Spleen (tissue), 11 donors: ENCODE results near the gene LGALS12. TPM values are rescaled to one million over a fixed set of nuclear protein-coding genes. Genes with fewer than 3 reads are reported as not detected.

Experiments
- DNase-seq: peaks from one replicate; pipeline ENCODE4 v3.0.0-alpha.2; 2020
- H3K27ac ChIP-seq, 8 donors: fragments of 200-600 bp; sonication (generic) in 7 of 8; 1 replicate in 4 of 8; 2 replicates in 4 of 8; pipeline versions ENCODE4 v1.5.0 to v1.8.0; 2016 to 2021; ENCODE audit warnings: inconsistent platforms in 4 of 8, mild to moderate bottlenecking in 4 of 8, moderate library complexity in 1 of 8
- H3K27me3 ChIP-seq, 7 donors: fragments of 200-600 bp; sonication (generic) in 6 of 7; replicated peaks in 1 of 7; 1 replicate in 4 of 7; 2 replicates in 3 of 7; pipeline versions ENCODE4 v1.5.0 to v1.8.0; 2016 to 2021; ENCODE audit warnings: inconsistent platforms in 3 of 7, mild to moderate bottlenecking in 1 of 7
- H3K36me3 ChIP-seq, 6 donors: fragments of 200-600 bp; sonication (generic) in 5 of 6; 1 replicate in 4 of 6; 2 replicates in 2 of 6; pipeline versions ENCODE4 v1.5.0 to v1.8.0; 2016 to 2021; ENCODE audit warnings: inconsistent platforms in 2 of 6
- H3K4me1 ChIP-seq, 6 donors: fragments of 200-600 bp; sonication (generic) in 5 of 6; 1 replicate in 3 of 6; 2 replicates in 3 of 6; pipeline versions ENCODE4 v1.5.0 to v1.8.0; 2016 to 2021; ENCODE audit warnings: inconsistent platforms in 3 of 6
- H3K4me3 ChIP-seq, 8 donors: fragments of 200-600 bp; sonication (generic) in 7 of 8; 1 replicate in 4 of 8; 2 replicates in 4 of 8; pipeline versions ENCODE4 v1.5.0 to v1.8.0; 2016 to 2021; ENCODE audit warnings: inconsistent platforms in 4 of 8, mild to moderate bottlenecking in 4 of 8, moderate library complexity in 2 of 8
- H3K9me3 ChIP-seq, 8 donors: fragments of 200-600 bp; sonication (generic) in 7 of 8; 1 replicate in 4 of 8; 2 replicates in 4 of 8; pipeline versions ENCODE4 v1.5.0 to v1.8.0; 2016 to 2021; ENCODE audit warnings: inconsistent platforms in 4 of 8
- CTCF ChIP-seq, 11 experiments: fragments of 200-600 bp in 7 of 11; fragments of 450-650 bp in 4 of 11; sonication (generic) in 4 of 11; IDR thresholded peaks in 8 of 11; conservative IDR thresholded peaks in 3 of 11; 1 replicate in 7 of 11; 2 replicates in 4 of 11; pipeline versions ENCODE4 v1.4.0 to v1.8.0; 2016 to 2021; ENCODE audit warnings: antibody characterized with exemption in 11 of 11, inconsistent platforms in 4 of 11, mild to moderate bottlenecking in 1 of 11
- POLR2A ChIP-seq, 3 donors: fragments of 450-650 bp; IDR thresholded peaks; one replicate each; pipeline ENCODE4 v1.5.1; 2017; ENCODE audit warnings: antibody characterized with exemption in 3 of 3, mild to moderate bottlenecking in 1 of 3
- POLR2AphosphoS5 ChIP-seq, 3 donors: sonication (generic); formaldehyde crosslinking; IDR thresholded peaks; one replicate each; pipeline ENCODE4 v1.5.1; 2017; ENCODE audit warnings: antibody characterized with exemption in 3 of 3
- WGBS, 5 donors: extraction: QIAGEN DNeasy Blood & Tissue Kit in 3 of 5; methylation state at CpG; one replicate each; pipeline versions ENCODE4 v1.1.5 to v1.1.7; 2013 to 2018; 5-methylcytosine and 5-hydroxymethylcytosine counted together
- intact Hi-C: fragments of 100-400 bp; cut with DNase I; formaldehyde crosslinking; loops from one replicate; pipeline ENCODE4 v1.15.0; 2023; ENCODE audit warnings: low total_unique reads
- polyA plus RNA-seq, 3 donors: library from polyadenylated mRNA; stranded (reverse); fragments of 200-250 nt; gene quantifications; one replicate each; pipeline ENCODE4 v1.2.1, GENCODE V29; 2013
- total RNA-seq, 7 donors: library from RNA; depleted of rRNA in 3 of 7; stranded (reverse); fragments of >200 nt in 3 of 7; fragmentation: NEBNext Ultra II Directional in 4 of 7; extraction: Animal tissue kit (Norgen Biotek cat#: 25700) in 4 of 7; gene quantifications; one replicate each; pipeline versions ENCODE4 v1.1.0 to v1.2.1, GENCODE V29; 2016 to 2021
- donor health status: healthy with polysubstance abuse.
- donor health status: DM: no; HTN: no; CAD: no; lungs with moderate emphysema.
- donor health status: DM: no; HTN: no; CAD: no.
- donor health status: Bipolar disorder and iron deficiency.
- donor health status: healthy.
- donor health status: DM: no; HTN: no; CAD: no.
- donor health status: DM: yes; HTN: yes; CAD: no.

Gene LGALS12
- total and polyA plus RNA-seq, 10 donors: 0.24 to 3.5 (median 0.95) TPM; not detected in 1

- 83 to 86% (median 85%) methylated on average over 3 of the region's 3 CpGs for whole genome bisulfite sequencing, 5 donors
- intact Hi-C loops: no loop called here
- H3K4me1 ChIP-seq: no peaks in the 10 kb centered on the region
- H3K36me3 ChIP-seq: no peaks in the 10 kb centered on the region
- H3K27ac ChIP-seq: no peak overlapping the region
- peaks cover 0 to 55% (median 42%) of the 10 kb centered on the region in 8 donors for H3K9me3 ChIP-seq
- TF ChIP-seq POLR2A (IDR thresholded peaks at IDR 0.05) (no peak), POLR2AphosphoS5 (IDR thresholded peaks at IDR 0.05) (no peak), CTCF (IDR thresholded peaks at IDR 0.05 in 8 of 11, conservative IDR thresholded peaks at IDR 0.05 in 3 of 11) (no peak)
- no peak overlapping the region for H3K4me3 ChIP-seq
- H3K27me3 ChIP-seq: no peaks in the 10 kb centered on the region
- no peak for DNase-seq
Observed at GRCh38 chr11:63472372-63472771, 33.5 kb upstream of the LGALS12 start.

- intact Hi-C loops: loop anchor here (5.0 kb wide), 1 partner anchor 261 kb away; no protein-coding TSS in a partner anchor
- Histone ChIP-seq H3K27ac (no peak overlapping the region), H3K36me3 (no peaks in the 10 kb centered on the region), H3K9me3 (peaks cover 0 to 25% (median 19%) of the 10 kb centered on the region in 8 donors), H3K4me3 (no peak overlapping the region), H3K27me3 (peaks cover 0 to 12% (median 0%) of the 10 kb centered on the region in 7 donors), H3K4me1 (peaks cover 0 to 9% (median 1%) of the 10 kb centered on the region in 6 donors)
- no peak for DNase-seq
- TF ChIP-seq POLR2A (IDR thresholded peaks at IDR 0.05) (no peak), POLR2AphosphoS5 (IDR thresholded peaks at IDR 0.05) (no peak), CTCF (IDR thresholded peaks at IDR 0.05 in 8 of 11, conservative IDR thresholded peaks at IDR 0.05 in 3 of 11) (no peak)
Observed at GRCh38 chr11:63476618-63477017, 29.3 kb upstream of the LGALS12 start.

DNA sequence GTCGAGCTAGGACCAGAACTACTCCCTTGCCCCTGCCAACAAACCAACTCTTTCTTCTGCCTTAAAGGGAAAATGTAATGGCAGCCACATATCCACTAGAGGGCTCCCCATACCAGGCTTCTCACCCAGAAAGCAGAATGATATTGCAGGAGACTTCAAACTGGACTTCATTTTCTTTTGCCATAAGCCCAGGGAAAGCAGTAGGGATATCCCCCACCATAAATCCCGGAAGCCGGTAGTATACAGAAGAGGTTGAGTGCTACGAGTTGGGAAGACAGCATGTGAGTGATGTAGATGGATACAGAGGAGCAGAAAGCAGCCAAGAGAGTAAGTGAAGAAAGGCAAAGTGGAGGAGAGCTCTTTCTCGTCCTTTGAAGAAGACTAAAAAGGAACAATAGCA lies 27.0 kb upstream of the LGALS12 start:
- H3K27me3 ChIP-seq: peaks cover 0 to 12% (median 0%) of the 10 kb centered on the region in 7 donors
- no peak overlapping the region for H3K4me3 ChIP-seq
- peaks cover 0 to 9% (median 1%) of the 10 kb centered on the region in 6 donors for H3K4me1 ChIP-seq
- H3K27ac ChIP-seq: no peak overlapping the region
- WGBS, 5 donors: 14 to 19% (median 16%) methylated on average over 5 of the region's 5 CpGs
- TF ChIP-seq POLR2AphosphoS5 (IDR thresholded peaks at IDR 0.05) (no peak), CTCF (IDR thresholded peaks at IDR 0.05 in 8 of 11, conservative IDR thresholded peaks at IDR 0.05 in 3 of 11) (peak; percentile 79 to 94 (median 89)), POLR2A (IDR thresholded peaks at IDR 0.05) (no peak)
- H3K36me3 ChIP-seq: no peaks in the 10 kb centered on the region
- DNase-seq: no peak
- peaks cover 0 to 21% (median 16%) of the 10 kb centered on the region in 8 donors for H3K9me3 ChIP-seq
- intact Hi-C loops: loop anchor here (2.0 to 5.0 kb wide), 2 partner anchors 156 to 258 kb away; no protein-coding TSS in a partner anchor

DNA sequence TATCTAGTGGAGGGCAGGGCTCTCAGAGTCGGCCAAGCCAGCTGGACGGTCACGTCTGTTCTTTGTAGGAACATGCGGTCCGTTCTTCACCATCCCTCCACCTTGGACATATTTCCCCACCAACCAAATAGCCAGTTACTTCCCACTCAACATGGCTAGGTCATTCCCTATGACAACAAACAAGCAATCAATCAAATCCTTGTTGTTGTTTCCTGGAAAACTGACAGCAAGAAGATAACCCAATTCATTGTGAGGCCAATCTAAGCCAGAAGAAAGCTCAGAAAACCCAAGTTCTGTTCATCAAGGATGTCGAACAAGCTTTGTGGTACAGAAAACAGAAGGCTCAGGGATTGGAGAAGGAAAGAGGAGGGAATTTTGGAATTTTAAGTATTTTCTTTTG lies 25.8 kb upstream of the LGALS12 start:
- intact Hi-C loops: no loop called here
- H3K4me3 ChIP-seq: no peak overlapping the region
- TF ChIP-seq CTCF (IDR thresholded peaks at IDR 0.05 in 8 of 11, conservative IDR thresholded peaks at IDR 0.05 in 3 of 11): no peak
- TF ChIP-seq POLR2AphosphoS5 (IDR thresholded peaks at IDR 0.05): no peak
- no peak for TF ChIP-seq POLR2A (IDR thresholded peaks at IDR 0.05)
- peaks cover 0 to 12% (median 0%) of the 10 kb centered on the region in 7 donors for H3K27me3 ChIP-seq
- no peak overlapping the region for H3K27ac ChIP-seq
- H3K9me3 ChIP-seq: peaks cover 0 to 27% (median 25%) of the 10 kb centered on the region in 8 donors
- H3K36me3 ChIP-seq: no peaks in the 10 kb centered on the region
- WGBS, 5 donors: 76 to 95% (median 93%) methylated on average over 6 of the region's 6 CpGs
- H3K4me1 ChIP-seq: peaks cover 0 to 9% (median 1%) of the 10 kb centered on the region in 6 donors
- DNase-seq: no peak
